CD1c-positive myeloid dendritic cell (primary cell): ENCODE measurements around the gene COG4.

Experiments used
- DNase-seq: peaks from one replicate; pipeline ENCODE4 v3.0.0-alpha.2; 2016; ENCODE audit errors: extremely low spot score

Gene COG4

GRCh38 chr16:70480127-70481105 lies 42.9 kb downstream of the COG4 start:
- no peak for DNase-seq

DNA sequence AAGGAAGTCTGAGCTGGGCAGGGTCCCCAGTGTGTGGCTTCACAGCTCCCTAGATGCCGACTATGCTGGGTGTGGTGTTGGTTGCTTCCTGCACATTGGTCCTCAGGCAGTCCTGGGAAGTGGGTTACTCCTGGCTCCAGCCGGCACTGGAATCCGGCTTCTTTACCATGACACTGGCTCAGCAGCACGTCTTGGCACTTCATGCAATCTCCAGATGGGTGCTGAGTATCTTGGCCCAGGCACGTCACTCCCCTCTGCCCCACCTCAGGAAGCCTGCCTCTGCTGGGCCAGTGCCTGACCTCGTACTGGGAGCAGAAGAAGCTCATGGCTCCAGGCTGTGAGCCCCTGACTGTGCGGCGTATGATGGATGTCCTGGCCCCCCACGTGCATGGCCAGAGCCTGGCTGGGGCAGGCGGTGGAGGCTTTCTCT lies 44.4 kb downstream of the COG4 start:
- no peak for DNase-seq

GRCh38 chr16:70478169-70478568 lies 45.2 kb downstream of the COG4 start:
- no peak for DNase-seq

DNA sequence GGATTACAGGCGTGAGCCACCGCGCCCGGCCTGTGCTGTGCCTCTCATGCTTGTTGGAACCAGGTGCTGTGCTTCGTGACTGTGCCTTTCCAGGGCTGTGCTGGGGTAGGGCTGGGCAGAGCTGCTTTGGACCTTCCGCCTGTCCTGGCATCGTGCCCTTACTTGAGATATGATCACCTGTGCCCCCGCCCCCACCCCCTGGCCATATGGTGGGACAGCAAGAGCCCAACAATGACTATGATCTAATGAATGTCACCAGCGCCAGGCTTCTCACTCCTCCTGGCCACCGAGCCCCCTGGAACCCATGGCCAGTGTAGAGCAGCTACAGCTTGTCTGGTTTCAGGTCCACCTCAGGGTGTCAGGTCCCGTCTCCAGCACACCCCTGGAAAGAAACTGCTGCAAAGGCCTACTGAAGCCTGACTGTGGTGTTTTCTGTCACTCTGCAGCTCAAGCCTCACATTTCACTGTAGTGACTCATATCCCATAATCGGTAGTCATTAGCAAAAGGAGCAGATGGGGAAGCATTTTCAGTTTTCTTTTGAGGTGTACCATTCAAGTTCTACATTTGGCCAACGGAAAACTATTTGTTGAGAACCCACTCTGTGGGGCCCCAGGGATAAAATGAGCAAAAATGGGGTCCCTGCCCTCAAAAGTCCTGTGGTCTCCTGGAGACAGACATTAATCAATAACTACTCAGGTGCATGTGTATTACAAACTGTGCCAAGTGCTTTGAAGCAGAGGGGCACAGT lies 46.9 kb downstream of the COG4 start:
- DNase-seq: no peak

DNA sequence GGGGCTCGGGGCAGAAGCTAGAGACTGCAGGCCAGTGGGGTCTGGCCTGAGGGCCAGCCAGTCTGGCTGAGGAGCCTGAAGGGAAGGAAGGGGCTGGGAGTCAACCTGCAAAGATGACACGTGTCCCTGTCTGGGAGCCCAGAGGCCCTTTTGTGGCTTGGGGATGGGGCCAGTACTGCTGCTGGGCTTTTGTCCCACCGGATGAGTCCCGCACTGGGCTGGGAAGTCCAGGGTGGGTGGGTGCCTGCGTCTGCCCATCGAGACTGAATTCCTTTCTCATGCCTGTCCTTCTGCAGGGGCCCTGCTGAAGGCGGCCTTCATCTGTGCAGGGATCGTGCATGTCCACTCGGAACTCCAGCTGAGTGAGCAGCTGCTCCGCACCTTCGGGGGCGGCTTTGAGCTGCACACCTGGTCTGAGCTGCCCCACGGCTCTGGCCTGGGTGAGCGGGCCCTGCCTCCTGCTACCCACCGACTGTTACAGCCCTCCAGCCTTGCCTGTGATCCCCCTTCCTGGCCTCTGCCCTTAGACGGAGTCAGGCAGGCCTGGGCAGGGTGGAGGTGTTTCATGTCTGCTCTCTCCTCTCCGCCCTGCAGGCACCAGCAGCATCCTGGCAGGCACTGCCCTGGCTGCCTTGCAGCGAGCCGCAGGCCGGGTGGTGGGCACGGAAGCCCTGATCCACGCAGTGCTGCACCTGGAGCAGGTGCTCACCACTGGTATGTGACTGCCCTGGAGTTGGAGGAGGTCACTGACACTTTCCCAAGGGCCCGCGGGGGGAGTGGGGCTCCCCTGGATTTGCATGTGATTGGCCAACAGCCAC lies 48.1 kb downstream of the COG4 start:
- no peak for DNase-seq

DNA sequence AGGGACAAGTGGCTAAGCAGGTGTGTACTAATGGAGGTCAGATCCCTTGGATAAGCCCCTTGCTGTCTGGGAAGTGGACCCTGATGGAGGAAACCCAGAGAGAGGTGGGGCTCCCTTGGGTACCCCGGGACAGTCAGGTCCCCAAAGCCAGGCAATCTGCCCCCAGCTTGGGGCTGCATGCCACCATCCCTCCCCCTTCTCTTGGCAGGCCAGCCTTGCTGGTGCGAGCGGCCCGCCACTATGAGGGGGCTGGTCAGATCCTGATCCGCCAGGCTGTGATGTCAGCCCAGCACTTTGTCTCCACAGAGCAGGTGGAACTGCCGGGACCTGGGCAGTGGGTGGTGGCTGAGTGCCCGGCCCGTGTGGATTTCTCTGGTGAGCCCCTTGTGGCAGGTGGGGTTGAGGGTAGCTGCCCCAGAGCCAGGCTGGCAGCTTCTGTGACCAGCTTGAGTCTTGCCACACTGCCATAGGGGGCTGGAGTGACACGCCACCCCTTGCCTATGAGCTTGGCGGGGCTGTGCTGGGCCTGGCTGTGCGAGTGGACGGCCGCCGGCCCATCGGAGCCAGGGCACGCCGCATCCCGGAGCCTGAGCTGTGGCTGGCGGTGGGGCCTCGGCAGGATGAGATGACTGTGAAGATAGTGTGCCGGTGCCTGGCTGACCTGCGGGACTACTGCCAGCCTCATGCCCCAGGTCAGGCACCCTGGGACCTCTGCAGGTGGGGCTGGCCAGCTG lies 48.9 kb downstream of the COG4 start:
- DNase-seq: no peak

GRCh38 chr16:70473446-70474319 lies 49.7 kb downstream of the COG4 start:
- DNase-seq: no peak

- no peak for DNase-seq
Observed at GRCh38 chr16:70472786-70473433, 50.4 kb downstream of the COG4 start.

- DNase-seq: no peak
Observed at GRCh38 chr16:70470927-70471341, 52.4 kb downstream of the COG4 start.

GRCh38 chr16:70470141-70470926 lies 53.0 kb downstream of the COG4 start:
- DNase-seq: no peak

GRCh38 chr16:70468776-70469525 lies 54.4 kb downstream of the COG4 start:
- no peak for DNase-seq

DNA sequence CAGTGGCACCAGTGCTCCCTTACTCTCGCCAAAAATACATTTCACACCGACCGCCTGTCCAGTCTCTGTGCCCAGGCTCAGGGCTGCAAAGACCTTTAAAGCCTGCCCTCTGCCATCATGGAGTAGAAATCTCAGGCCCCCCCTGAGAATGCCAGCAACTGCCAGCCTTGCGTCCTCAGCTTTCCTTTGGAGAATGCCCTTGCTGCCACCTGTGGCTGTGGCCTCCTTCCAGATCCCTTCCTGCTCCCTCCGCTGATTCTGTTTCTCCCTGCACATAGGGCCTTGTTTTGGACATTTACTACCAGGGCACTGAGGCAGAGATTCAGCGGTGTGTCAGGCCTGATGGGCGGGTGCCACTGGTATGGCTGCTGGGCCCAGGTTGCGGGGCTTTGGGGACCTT lies 55.7 kb downstream of the COG4 start:
- DNase-seq: no peak

DNA sequence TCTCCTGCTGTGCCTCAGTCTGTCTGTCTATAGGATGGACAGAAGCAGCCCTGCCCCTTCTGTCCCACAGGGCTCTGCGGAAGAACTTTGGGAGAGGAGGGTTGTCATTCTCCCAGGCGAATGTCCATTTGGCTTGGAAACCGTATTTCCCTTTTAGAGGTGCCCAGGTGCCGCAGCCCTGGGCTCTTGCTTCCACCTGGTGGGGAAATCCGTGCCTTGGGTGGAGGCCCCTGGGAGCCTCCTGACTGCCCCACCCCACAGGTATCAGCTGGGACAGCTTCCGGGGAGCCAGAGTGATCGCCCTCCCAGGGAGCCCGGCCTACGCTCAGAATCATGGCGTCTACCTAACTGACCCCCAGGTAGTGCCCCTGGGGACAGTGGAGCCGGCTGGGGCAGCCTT lies 56.2 kb downstream of the COG4 start:
- DNase-seq: no peak

DNA sequence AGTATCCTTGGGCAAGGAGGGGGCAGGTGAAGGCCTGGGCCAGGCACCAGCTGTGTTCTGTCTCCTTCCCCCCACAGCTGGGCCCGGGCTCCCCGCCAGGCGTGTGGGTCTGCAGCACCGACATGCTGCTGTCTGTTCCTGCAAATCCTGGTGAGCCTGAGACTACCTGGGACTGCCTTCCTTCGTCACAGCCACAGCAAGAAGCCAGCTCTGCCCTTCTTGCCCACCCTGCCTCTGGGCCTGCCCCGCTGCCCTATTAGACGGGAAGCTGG lies 56.6 kb downstream of the COG4 start:
- no peak for DNase-seq

- no peak for DNase-seq
Observed at GRCh38 chr16:70465999-70466804, 57.2 kb downstream of the COG4 start.

GRCh38 chr16:70463235-70463634 lies 60.1 kb downstream of the COG4 start:
- no peak for DNase-seq

- DNase-seq: peak; percentile 21
Observed at GRCh38 chr16:70460737-70461261, 62.6 kb downstream of the COG4 start.
